Heart left ventricle (tissue), 13 donors: ENCODE data around the gene PIM1.

Experiments
- POLR2A ChIP-seq, 2 donors: fragments of 450-650 bp; IDR thresholded peaks; one replicate each; pipeline ENCODE4 v1.6.1; 2017; ENCODE audit warnings: antibody characterized with exemption in 2 of 2, mild to moderate bottlenecking in 2 of 2, moderate library complexity in 2 of 2
- TF ChIP-seq, protein P1 (sequence below), 12 donors: fragments of 200-600 bp; sonication (generic) in 4 of 12; IDR thresholded peaks; one replicate each; pipeline versions ENCODE4 v1.5.0 to v1.8.0; 2018 to 2022; ENCODE audit warnings: antibody characterized with exemption in 12 of 12, mild to moderate bottlenecking in 5 of 12
- donor health status: ischemic (EF 13 %, LVEDD 7.1; RV severe dilation, severe dysfunction).
- donor health status: DM: no; HTN: yes; CAD: no.
- donor health status: DM: no; HTN: no; CAD: no.
- donor health status: ischemic (EF 25% LVEDD 6.9; RV normal size, moderate dysfunction).
- donor health status: ischemic (EF 25% LVEDD 5.7; RV mildly dilated, moderate dysfunction).
- donor health status: ischemic (EF 35%, LVEDD 5.7; RV mildly dilated, moderate dysfunction).
- donor health status: nonischemic (EF 11% LVEDD 7.7; RV severe dilation, severe dysfunction).
- donor health status: DM: yes; HTN: yes; CAD: no.
- donor health status: PGD.
- donor health status: ischemic (EF 29% LVEDD 5.4; RV normal size, mild dysfunction).
- donor health status: nonischemic (EF 23%, LVEDD 6.1; RV moderate dilation, normal function).

DNA sequence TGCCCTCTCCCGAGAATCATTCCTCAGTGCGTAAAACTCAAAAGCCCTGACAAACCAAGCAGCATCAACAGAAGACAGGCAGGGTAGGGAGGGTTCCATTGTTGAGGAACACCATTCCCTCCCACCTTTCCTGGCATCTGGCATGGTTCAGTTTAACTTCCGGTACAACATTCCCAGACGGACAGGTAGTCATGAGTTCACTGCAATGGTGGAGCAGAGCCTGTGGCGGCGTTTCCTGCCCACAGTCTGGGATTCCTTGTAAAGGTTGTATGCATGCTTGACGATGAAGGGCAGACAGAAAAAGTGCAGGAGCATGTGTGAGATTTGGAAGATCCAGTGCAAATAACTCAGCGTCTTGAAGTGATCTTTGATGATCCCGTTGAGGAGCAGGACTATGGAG lies 42.3 kb downstream of the PIM1 start:
- TF ChIP-seq, protein P1, sequence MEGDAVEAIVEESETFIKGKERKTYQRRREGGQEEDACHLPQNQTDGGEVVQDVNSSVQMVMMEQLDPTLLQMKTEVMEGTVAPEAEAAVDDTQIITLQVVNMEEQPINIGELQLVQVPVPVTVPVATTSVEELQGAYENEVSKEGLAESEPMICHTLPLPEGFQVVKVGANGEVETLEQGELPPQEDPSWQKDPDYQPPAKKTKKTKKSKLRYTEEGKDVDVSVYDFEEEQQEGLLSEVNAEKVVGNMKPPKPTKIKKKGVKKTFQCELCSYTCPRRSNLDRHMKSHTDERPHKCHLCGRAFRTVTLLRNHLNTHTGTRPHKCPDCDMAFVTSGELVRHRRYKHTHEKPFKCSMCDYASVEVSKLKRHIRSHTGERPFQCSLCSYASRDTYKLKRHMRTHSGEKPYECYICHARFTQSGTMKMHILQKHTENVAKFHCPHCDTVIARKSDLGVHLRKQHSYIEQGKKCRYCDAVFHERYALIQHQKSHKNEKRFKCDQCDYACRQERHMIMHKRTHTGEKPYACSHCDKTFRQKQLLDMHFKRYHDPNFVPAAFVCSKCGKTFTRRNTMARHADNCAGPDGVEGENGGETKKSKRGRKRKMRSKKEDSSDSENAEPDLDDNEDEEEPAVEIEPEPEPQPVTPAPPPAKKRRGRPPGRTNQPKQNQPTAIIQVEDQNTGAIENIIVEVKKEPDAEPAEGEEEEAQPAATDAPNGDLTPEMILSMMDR (IDR thresholded peaks at IDR 0.05) = no peak
- TF ChIP-seq POLR2A (IDR thresholded peaks at IDR 0.05) = no peak
